Mucosa of rectum (tissue), 2 donors: Measurements from ENCODE around the gene RAB10.
"Not testable (repeated sequence)": the region's sequence is repeated elsewhere in the genome, so short reads cannot be mapped to it uniquely, and the experiment has no call there.

ENCODE experiments used
- H3K27ac ChIP-seq, 2 donors: one replicate each; pipeline ENCODE4 v1.7.0; 2013; ENCODE audit warnings: inconsistent platforms in 2 of 2, low read depth in 2 of 2, low read length in 2 of 2
- H3K27me3 ChIP-seq, 2 donors: one replicate each; pipeline ENCODE4 v1.7.0; 2013; ENCODE audit warnings: low read length in 2 of 2; ENCODE audit not compliant: control insufficient read depth in 2 of 2, insufficient read depth in 2 of 2
- H3K36me3 ChIP-seq, 2 donors: one replicate each; pipeline ENCODE4 v1.7.0; 2013; ENCODE audit warnings: low read length in 2 of 2; ENCODE audit not compliant: control insufficient read depth in 2 of 2, insufficient read depth in 2 of 2
- H3K4me1 ChIP-seq, 2 donors: one replicate each; pipeline ENCODE4 v1.7.0; 2013; ENCODE audit warnings: low read length in 2 of 2, mild to moderate bottlenecking in 1 of 2; ENCODE audit not compliant: control insufficient read depth in 2 of 2, insufficient read depth in 2 of 2
- H3K4me3 ChIP-seq, 2 donors: one replicate each; pipeline ENCODE4 v1.7.0; 2013; ENCODE audit warnings: low read length in 2 of 2
- H3K9ac ChIP-seq, 2 donors: one replicate each; pipeline ENCODE4 v1.7.0; 2013; ENCODE audit warnings: low read length in 2 of 2, low read depth in 1 of 2, mild to moderate bottlenecking in 1 of 2
- H3K9me3 ChIP-seq, 2 donors: one replicate each; pipeline ENCODE4 v1.7.0; 2013; ENCODE audit warnings: low read length in 2 of 2; ENCODE audit not compliant: control insufficient read depth in 2 of 2
- donor health status: healthy.
- donor health status: Normal muscosa, but diverticular disease.

RAB10 gene

DNA sequence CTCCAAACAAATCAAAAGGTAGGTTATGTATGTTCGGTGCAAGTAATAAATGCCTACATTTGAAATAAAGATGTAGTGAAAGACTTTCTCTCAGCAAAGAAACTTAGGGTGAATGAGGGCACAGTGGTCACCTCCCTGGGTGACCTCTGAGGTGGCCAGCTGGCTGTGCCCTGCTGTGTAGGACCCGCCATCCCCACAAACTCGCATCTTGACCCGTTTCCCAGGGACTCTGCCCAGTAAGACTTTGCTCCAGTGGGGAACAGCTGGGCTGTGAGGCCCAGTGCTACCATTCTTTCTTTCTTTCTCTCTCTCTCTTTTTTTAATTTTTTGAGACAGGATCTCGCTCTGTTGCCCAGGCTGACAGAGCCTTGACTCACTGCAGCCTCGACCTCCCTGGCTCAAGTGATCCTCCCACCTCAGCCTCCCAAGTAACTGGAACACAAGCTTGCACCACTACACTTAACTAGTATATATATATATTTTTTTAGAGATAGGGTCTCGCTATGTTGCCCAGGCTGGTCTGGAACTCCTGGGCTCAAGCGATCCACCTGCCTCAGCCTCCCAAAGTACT, 130.8 kb downstream of the RAB10 start:
- Histone ChIP-seq H3K36me3 (no peaks in the 10 kb centered on the region), H3K27ac (no peak overlapping the region), H3K9me3 (no peaks in the 10 kb centered on the region), H3K27me3 (no peaks in the 10 kb centered on the region), H3K9ac (no peak overlapping the region), H3K4me1 (no peaks in the 10 kb centered on the region), H3K4me3 (no peak overlapping the region)

DNA sequence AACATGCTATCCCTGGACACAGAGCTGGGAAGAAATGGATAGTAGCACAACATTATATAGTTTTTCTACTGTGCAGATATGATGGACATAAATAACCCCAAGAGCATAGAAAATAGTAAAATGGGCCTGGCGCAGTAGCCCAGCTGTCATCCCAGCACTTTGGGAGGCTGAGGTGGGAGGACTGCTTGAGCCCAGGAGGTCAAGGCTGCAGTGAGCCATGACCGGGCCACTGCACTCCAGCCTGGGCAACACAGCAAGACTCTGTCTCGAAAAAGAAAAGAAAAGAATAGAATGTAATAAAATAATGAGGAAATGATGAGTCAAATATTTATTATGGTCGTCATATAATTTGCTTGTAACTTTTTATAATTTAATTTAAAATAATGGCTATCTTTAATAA, 131.5 kb downstream of the RAB10 start:
- Histone ChIP-seq H3K27ac (no peak overlapping the region), H3K4me3 (no peak overlapping the region), H3K36me3 (no peaks in the 10 kb centered on the region), H3K9ac (no peak overlapping the region), H3K9me3 (no peaks in the 10 kb centered on the region), H3K4me1 (no peaks in the 10 kb centered on the region), H3K27me3 (no peaks in the 10 kb centered on the region)

DNA sequence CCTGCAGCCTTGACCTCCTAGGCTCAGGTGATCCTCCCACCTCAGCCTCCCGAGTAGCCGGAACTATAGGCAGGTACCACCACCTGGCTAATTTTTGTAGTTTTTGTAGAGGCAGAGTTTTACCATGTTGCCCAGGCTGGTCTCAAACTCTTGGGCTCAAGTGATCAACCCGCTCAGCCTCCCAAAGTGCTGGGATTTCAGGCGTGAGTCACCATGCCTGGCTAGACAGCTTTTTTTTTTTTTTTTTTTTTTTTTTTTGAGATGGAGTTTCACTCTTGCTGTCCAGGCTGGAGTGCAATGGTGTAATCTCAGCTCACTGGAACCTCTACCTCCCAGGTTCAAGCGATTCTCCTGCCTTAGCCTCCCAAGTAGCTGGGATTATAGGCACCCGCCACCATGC, 132.7 kb downstream of the RAB10 start:
- not testable (repeated sequence) for H3K27me3 ChIP-seq, H3K4me3 ChIP-seq, H3K36me3 ChIP-seq, H3K4me1 ChIP-seq, H3K27ac ChIP-seq, H3K9me3 ChIP-seq, H3K9ac ChIP-seq

DNA sequence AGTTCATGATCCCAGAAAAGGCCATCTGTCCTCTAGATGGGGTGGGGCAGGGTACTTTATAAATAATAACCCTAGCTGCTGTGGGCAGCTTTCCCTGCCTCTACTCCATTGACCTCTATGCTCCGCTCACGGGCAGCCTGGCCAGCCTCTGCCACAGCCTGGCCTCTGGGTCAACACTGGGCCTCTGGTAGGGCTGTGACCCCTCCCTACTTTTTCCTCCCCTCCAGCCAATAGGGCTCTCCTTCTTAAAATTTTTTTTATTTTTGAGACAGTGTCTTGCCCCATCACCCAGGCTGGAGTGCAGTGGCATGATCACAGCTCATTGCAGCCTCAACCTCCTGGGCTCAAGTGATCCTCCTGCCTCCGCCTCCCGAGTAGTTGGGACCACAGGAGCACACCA, 134.9 kb downstream of the RAB10 start:
- no peak overlapping the region for H3K9ac ChIP-seq
- no peaks in the 10 kb centered on the region for H3K27me3 ChIP-seq
- no peak overlapping the region for H3K4me3 ChIP-seq
- H3K4me1 ChIP-seq, result no peaks in the 10 kb centered on the region
- no peaks in the 10 kb centered on the region for H3K9me3 ChIP-seq
- no peaks in the 10 kb centered on the region for H3K36me3 ChIP-seq
- no peak overlapping the region for H3K27ac ChIP-seq

DNA sequence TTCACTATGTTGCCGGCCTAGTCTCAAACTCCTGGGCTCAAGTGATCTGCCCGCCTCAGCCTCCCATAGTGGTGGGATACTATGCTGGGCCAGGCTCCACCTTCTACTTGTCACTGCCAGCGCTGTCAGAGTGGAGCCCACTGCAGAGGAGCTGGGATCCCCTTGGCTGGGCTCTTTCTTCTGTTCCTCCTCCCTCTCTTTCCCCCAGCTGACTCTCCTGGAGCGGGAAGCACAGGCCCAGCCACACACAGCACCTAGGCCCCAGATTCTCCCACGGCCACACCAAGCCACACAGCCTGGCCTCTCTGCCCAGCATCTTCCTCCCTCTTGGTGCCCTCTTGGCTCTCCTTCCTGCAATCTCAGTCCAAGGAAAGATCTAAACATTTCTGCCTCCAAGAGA, 135.3 kb downstream of the RAB10 start:
- no peak overlapping the region for H3K9ac ChIP-seq
- no peaks in the 10 kb centered on the region for H3K9me3 ChIP-seq
- peaks cover 3% of the 10 kb centered on the region in 2 donors for H3K27me3 ChIP-seq
- H3K27ac ChIP-seq, result no peak overlapping the region
- H3K36me3 ChIP-seq, result no peaks in the 10 kb centered on the region
- no peak overlapping the region for H3K4me3 ChIP-seq
- H3K4me1 ChIP-seq, result no peaks in the 10 kb centered on the region

DNA sequence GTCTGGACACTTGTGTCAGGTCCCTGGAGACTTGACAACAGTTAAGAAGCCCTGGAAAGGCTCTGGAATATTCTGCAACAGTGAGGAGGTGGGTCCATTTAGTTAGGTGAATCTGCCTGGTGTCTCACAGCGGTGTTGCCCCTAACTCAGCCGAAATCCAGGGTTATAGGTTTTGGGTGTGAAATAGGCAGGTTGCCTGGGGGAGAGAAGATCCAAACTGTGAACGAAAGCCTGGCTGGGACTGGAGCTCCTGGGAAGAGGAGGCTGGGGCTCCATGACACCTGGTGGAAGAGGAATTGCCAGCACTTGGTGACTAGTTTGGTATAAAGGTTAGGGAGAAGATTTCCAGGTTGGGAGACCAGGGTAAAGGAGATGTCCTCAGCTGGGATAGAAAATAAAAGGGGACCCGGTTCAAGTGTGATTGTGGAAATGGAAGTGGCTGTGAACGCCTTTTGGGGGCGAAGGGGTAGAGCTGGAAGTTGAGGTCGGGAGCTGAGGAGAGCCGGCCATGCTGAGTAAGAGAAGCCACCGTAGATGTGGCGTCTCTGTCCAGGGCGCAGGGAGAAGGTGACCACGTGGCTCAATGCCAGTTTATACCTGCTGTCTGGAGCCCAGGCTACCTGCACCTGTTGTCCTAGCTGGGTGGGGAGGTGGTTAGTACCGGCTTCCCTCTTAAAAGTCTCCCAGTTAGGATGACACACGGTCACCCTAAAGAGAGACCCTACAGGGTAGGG, 136.0 kb downstream of the RAB10 start:
- no peaks in the 10 kb centered on the region for H3K36me3 ChIP-seq
- no peak overlapping the region for H3K4me3 ChIP-seq
- no peak overlapping the region for H3K27ac ChIP-seq
- no peak overlapping the region for H3K9ac ChIP-seq
- H3K4me1 ChIP-seq, result no peaks in the 10 kb centered on the region
- H3K9me3 ChIP-seq, result no peaks in the 10 kb centered on the region
- peaks cover 6 to 9% of the 10 kb centered on the region in 2 donors for H3K27me3 ChIP-seq

DNA sequence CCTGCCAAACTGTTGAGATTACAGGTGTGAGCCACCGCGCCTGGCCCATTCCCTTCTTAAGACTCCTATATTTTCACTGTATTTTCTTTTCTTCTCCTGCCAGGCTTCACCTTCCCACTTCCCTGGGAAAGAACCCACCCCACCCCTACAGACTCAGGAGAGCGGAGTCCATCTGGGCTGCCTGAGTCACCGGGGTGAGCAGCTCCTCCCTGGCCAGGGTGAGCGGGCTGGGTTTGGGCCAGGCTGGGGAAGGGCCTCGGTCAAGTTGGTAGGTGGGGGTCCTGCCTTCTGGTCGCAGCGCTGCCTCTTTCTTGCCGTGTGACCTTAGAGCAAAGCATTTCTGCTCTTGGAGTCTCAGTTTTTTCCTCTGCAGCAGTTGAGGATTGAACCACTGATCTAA, 136.9 kb downstream of the RAB10 start:
- Histone ChIP-seq H3K9me3 (no peaks in the 10 kb centered on the region), H3K4me3 (no peak overlapping the region), H3K27me3 (peaks cover 6 to 10% of the 10 kb centered on the region in 2 donors), H3K36me3 (no peaks in the 10 kb centered on the region), H3K27ac (no peak overlapping the region), H3K9ac (no peak overlapping the region), H3K4me1 (no peaks in the 10 kb centered on the region)

DNA sequence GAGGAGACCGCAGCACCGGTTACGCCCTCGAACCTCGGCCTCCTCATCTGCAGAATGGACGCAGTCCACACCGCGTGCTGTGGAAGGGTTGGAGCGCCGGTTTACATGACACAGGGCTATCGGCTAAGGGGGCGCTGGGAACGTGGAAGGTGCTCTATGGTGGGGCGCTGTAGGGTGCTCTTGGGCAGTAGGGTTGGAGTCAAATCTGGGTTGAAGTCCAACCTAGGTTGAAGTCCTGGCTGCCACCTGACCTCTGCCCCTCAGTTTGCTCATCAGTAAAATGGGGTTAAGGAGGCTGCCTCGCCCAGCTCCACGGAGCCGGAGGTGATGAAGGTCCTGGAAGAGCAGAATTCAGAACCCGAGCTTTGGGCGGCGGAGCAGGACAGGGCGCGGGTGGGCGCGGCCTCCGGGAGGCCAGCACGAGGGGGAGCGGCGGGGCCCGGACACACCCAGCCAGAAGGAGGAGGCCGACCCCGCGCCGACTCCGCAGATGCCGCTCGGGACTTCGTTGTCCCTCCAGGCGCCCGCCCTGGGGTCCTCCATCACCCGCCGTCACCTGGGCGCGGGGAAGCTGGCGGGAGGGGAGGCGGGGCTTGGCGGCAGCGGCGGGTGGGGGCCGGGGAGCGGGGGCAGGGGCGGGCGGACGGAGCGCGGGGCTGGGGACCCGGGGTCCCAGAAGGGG, 138.4 kb downstream of the RAB10 start:
- H3K4me1 ChIP-seq, result no peaks in the 10 kb centered on the region
- peaks cover 6 to 12% of the 10 kb centered on the region in 2 donors for H3K27me3 ChIP-seq
- no peaks in the 10 kb centered on the region for H3K36me3 ChIP-seq
- H3K4me3 ChIP-seq, result peak overlapping the region in 1 of 2 donors; percentile 23
- no peaks in the 10 kb centered on the region for H3K9me3 ChIP-seq
- no peak overlapping the region for H3K9ac ChIP-seq
- H3K27ac ChIP-seq, result no peak overlapping the region

DNA sequence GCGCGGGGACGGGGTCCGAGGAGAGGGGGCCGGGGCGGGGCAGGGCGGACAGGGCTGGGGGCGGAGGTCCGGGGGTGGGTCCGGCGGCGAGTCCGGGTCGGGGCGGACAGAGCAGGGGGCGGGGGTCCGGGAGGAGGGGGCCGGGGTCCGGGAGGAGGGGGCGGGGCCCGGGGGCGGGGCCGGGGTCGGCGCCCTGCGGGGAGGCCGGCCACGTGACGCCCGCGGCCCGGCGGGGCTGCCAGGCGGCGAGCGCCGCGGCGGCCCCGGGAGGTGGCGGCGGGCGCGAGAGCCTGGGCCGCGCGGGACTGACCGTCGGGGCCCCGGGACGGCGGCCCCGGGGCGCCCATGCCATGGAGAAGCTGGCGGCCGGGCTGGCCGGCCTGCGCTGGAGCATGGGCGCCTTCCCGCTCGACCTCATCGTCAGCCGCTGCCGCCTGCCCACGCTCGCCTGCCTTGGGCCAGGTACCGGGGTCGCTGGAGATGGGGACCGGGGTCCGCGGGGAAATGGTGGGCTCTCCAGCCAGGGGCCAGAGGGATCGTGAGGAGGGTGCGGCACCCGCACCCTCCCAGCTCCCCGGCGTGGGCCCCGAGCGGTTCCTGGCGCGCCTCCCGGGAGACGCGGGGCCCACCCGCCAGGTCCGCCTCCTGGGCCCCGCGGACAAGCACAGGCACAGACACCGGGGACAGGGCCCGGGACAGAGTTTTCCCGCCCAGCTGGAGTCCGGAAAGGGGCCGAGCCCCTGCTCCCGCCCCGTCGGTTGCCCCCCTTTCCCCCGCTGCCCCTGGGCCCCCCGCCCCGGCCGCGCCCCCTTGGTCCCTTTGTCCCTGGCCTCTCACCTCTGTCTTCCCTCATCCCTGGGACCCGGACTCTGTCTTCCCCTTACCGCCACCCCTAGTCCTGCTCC, 139.2 kb downstream of the RAB10 start, which contains the start of gene GAREM2:
GAREM2 (plus strand) TSS at position 218 of the 905 bp plus-strand sequence; CDS start at position 351, 133 bp downstream.
- Histone ChIP-seq H3K36me3 (no peaks in the 10 kb centered on the region), H3K27ac (no peak within 1 kb of the TSS), H3K27me3 (peaks cover 6 to 12% of the 10 kb centered on the region in 2 donors), H3K9ac (no peak within 1 kb of the TSS), H3K9me3 (no peaks in the 10 kb centered on the region), H3K4me1 (no peaks in the 10 kb centered on the region), H3K4me3 (peak within 1 kb of the TSS in 1 of 2 donors; percentile 57)
